Smooth muscle cell (in vitro differentiated cells): Measurements from ENCODE around the gene SF3B6. TPM values are rescaled to one million over a fixed set of nuclear protein-coding genes. Genes with fewer than 3 reads are reported as not detected.

Source experiments
- DNase-seq: peaks from one replicate; lab custom pipeline; 2025; ENCODE audit not compliant: unreplicated experiment; lab: John Stamatoyannopoulos, UW
- H2AFZ ChIP-seq: fragments of 200-600 bp; sonication (generic); 2 replicates; pipeline ENCODE4 v1.6.0; 2016; ENCODE audit warnings: antibody characterized with exemption, low read depth, mild to moderate bottlenecking
- H3F3A ChIP-seq: fragments of 200-600 bp; sonication (generic); 2 replicates; pipeline ENCODE4 v1.6.0; 2017; ENCODE audit warnings: antibody characterized with exemption, low read depth
- H3K27ac ChIP-seq: fragments of 200-600 bp; sonication (generic); 2 replicates; pipeline ENCODE4 v1.5.1; 2016; ENCODE audit warnings: low read depth, mild to moderate bottlenecking
- H3K27me3 ChIP-seq: fragments of 200-600 bp; sonication (generic); 2 replicates; pipeline ENCODE4 v1.6.1; 2016; ENCODE audit warnings: low read depth, mild to moderate bottlenecking
- H3K36me3 ChIP-seq: fragments of 200-600 bp; sonication (generic); 2 replicates; pipeline ENCODE4 v1.5.1; 2016; ENCODE audit warnings: low read depth
- H3K4me1 ChIP-seq: fragments of 200-600 bp; sonication (generic); 2 replicates; pipeline ENCODE4 v1.5.1; 2016; ENCODE audit warnings: low read depth
- H3K4me2 ChIP-seq: fragments of 200-600 bp; sonication (generic); 2 replicates; pipeline ENCODE4 v1.6.0; 2016; ENCODE audit warnings: mild to moderate bottlenecking
- H3K4me3 ChIP-seq: fragments of 200-600 bp; sonication (generic); 2 replicates; pipeline ENCODE4 v1.5.1; 2016; ENCODE audit warnings: mild to moderate bottlenecking
- H3K79me2 ChIP-seq: fragments of 200-600 bp; sonication (generic); 2 replicates; pipeline ENCODE4 v1.6.0; 2016; ENCODE audit warnings: low read depth, mild to moderate bottlenecking
- H3K9ac ChIP-seq: fragments of 200-600 bp; sonication (generic); 2 replicates; pipeline ENCODE4 v1.6.0; 2016; ENCODE audit warnings: low read depth
- H3K9me3 ChIP-seq: fragments of 200-600 bp; sonication (generic); replicated peaks from 2 replicates; pipeline ENCODE4 v1.5.1; 2016; ENCODE audit warnings: low read depth
- H4K20me1 ChIP-seq: fragments of 200-600 bp; sonication (generic); 2 replicates; pipeline ENCODE4 v1.6.0; 2016; ENCODE audit warnings: low read depth
- CTCF ChIP-seq: fragments of 200-600 bp; sonication (generic); IDR thresholded peaks from 2 replicates; pipeline ENCODE4 v1.5.1; 2017; ENCODE audit warnings: borderline replicate concordance, mild to moderate bottlenecking, antibody characterized with exemption; ENCODE audit not compliant: insufficient read depth, poor library complexity, severe bottlenecking
- WGBS: methylation state at CpG from one replicate; pipeline ENCODE4 v1.1.7; 2016; ENCODE audit warnings: low lambda C conversion rate; 5-methylcytosine and 5-hydroxymethylcytosine counted together
- polyA plus RNA-seq: library from polyadenylated mRNA; unstranded; fragments of >200 nt; fragmentation: Nextera tagmentation; extraction: Ambion mirVana; gene quantifications from 2 replicates; pipeline ENCODE4 v1.2.1, GENCODE V29; 2016
- total RNA-seq: library from RNA; depleted of rRNA; stranded (reverse); fragments of >200 nt; gene quantifications from 2 replicates; pipeline ENCODE4 v1.2.3, GENCODE V29; 2014

The SF3B6 gene
- total and polyA plus RNA-seq, 2 experiments from 2014 or later, result 210 to 260 TPM

- no peaks in the 10 kb centered on the region for H3K9me3 ChIP-seq
- no peaks in the 10 kb centered on the region for H4K20me1 ChIP-seq
- peaks cover 5% of the 10 kb centered on the region for H3K4me1 ChIP-seq
- no peak for DNase-seq
- H3K4me3 ChIP-seq, result no peak overlapping the region
- no peaks in the 10 kb centered on the region for H3K79me2 ChIP-seq
- H3K9ac ChIP-seq, result no peak overlapping the region
- H3K36me3 ChIP-seq, result no peaks in the 10 kb centered on the region
- no peak for TF ChIP-seq CTCF
- no peak overlapping the region for H3K4me2 ChIP-seq
- no peak overlapping the region for H2AFZ ChIP-seq
- no peaks in the 10 kb centered on the region for H3F3A ChIP-seq
- no peak overlapping the region for H3K27ac ChIP-seq
- no peaks in the 10 kb centered on the region for H3K27me3 ChIP-seq
- 66% methylated on average over 12 of the region's 12 CpGs for WGBS
Measured at GRCh38 chr2:24024018-24024417, 52.1 kb downstream of the SF3B6 start.

- Histone ChIP-seq H3K4me2 (no peak overlapping the region), H3K27ac (no peak overlapping the region), H2AFZ (no peak overlapping the region), H3K27me3 (no peaks in the 10 kb centered on the region), H3K79me2 (no peaks in the 10 kb centered on the region), H3K9ac (no peak overlapping the region), H4K20me1 (no peaks in the 10 kb centered on the region), H3K4me1 (peaks cover 5% of the 10 kb centered on the region), H3F3A (no peaks in the 10 kb centered on the region), H3K9me3 (no peaks in the 10 kb centered on the region), H3K4me3 (no peak overlapping the region), H3K36me3 (no peaks in the 10 kb centered on the region)
- no peak for TF ChIP-seq CTCF
- DNase-seq, result no peak
- WGBS, result 86% methylated on average over 11 of the region's 16 CpGs
Measured at GRCh38 chr2:24022975-24023575, 53.1 kb downstream of the SF3B6 start.

- H4K20me1 ChIP-seq, result no peaks in the 10 kb centered on the region
- no peaks in the 10 kb centered on the region for H3K36me3 ChIP-seq
- H3K27ac ChIP-seq, result no peak overlapping the region
- peaks cover 5% of the 10 kb centered on the region for H3K4me1 ChIP-seq
- no peaks in the 10 kb centered on the region for H3K27me3 ChIP-seq
- H3K9ac ChIP-seq, result no peak overlapping the region
- DNase-seq, result no peak
- TF ChIP-seq CTCF, result no peak
- no peak overlapping the region for H2AFZ ChIP-seq
- H3K9me3 ChIP-seq, result no peaks in the 10 kb centered on the region
- 93% methylated on average over 14 of the region's 14 CpGs for WGBS
- no peak overlapping the region for H3K4me2 ChIP-seq
- H3K79me2 ChIP-seq, result no peaks in the 10 kb centered on the region
- no peaks in the 10 kb centered on the region for H3F3A ChIP-seq
- no peak overlapping the region for H3K4me3 ChIP-seq
Measured at GRCh38 chr2:24022324-24022974, 53.7 kb downstream of the SF3B6 start.
